ENCODE data around the gene ITGAD. TPM values are rescaled to one million over a fixed set of nuclear protein-coding genes. Genes with fewer than 3 reads are reported as not detected.

Gene ITGAD
- total RNA-seq, 1 donor from 2014 or later: not detected

GRCh38 chr16:31373235-31373634 is 19.9 kb upstream of the ITGAD start:
- no peaks in the 10 kb centered on the region for H3K4me1 Mint-ChIP-seq (ENCODE audit: low read depth)
- no peak overlapping the region for H3K27ac Mint-ChIP-seq (ENCODE audit: unreplicated experiment)
- H3K36me3 Mint-ChIP-seq (ENCODE audit: low read depth): no peaks in the 10 kb centered on the region
- no peak for DNase-seq (ENCODE audit: low spot score)
- peaks cover 30% of the 10 kb centered on the region for H3K27me3 Mint-ChIP-seq (ENCODE audit: low read depth)
- H3K9me3 Mint-ChIP-seq (ENCODE audit: low read depth): peaks cover 5% of the 10 kb centered on the region
- TF ChIP-seq CTCF (IDR thresholded peaks at IDR 0.05): no peak
- H3K4me3 Mint-ChIP-seq (ENCODE audit: unreplicated experiment): no peak overlapping the region

- Mint-ChIP-seq H3K4me3 (ENCODE audit: unreplicated experiment) (no peak overlapping the region), H3K27me3 (ENCODE audit: low read depth) (peaks cover 30% of the 10 kb centered on the region), H3K27ac (ENCODE audit: unreplicated experiment) (no peak overlapping the region), H3K9me3 (ENCODE audit: low read depth) (peaks cover 5% of the 10 kb centered on the region), H3K36me3 (ENCODE audit: low read depth) (no peaks in the 10 kb centered on the region), H3K4me1 (ENCODE audit: low read depth) (no peaks in the 10 kb centered on the region)
- DNase-seq (ENCODE audit: low spot score): no peak
- TF ChIP-seq CTCF (IDR thresholded peaks at IDR 0.05): no peak
Observed at GRCh38 chr16:31375231-31375630, 17.9 kb upstream of the ITGAD start.

GRCh38 chr16:31376705-31377104 is 16.4 kb upstream of the ITGAD start:
- DNase-seq (ENCODE audit: low spot score): no peak
- H3K9me3 Mint-ChIP-seq (ENCODE audit: low read depth): peaks cover 5% of the 10 kb centered on the region
- no peak overlapping the region for H3K4me3 Mint-ChIP-seq (ENCODE audit: unreplicated experiment)
- no peaks in the 10 kb centered on the region for H3K36me3 Mint-ChIP-seq (ENCODE audit: low read depth)
- TF ChIP-seq CTCF (IDR thresholded peaks at IDR 0.05): no peak
- no peaks in the 10 kb centered on the region for H3K4me1 Mint-ChIP-seq (ENCODE audit: low read depth)
- H3K27me3 Mint-ChIP-seq (ENCODE audit: low read depth): peaks cover 29% of the 10 kb centered on the region
- H3K27ac Mint-ChIP-seq (ENCODE audit: unreplicated experiment): no peak overlapping the region

- no peak overlapping the region for H3K4me3 Mint-ChIP-seq (ENCODE audit: unreplicated experiment)
- no peak for TF ChIP-seq CTCF (IDR thresholded peaks at IDR 0.05)
- H3K27ac Mint-ChIP-seq (ENCODE audit: unreplicated experiment): no peak overlapping the region
- no peaks in the 10 kb centered on the region for H3K4me1 Mint-ChIP-seq (ENCODE audit: low read depth)
- peaks cover 30% of the 10 kb centered on the region for H3K27me3 Mint-ChIP-seq (ENCODE audit: low read depth)
- no peak for DNase-seq (ENCODE audit: low spot score)
- H3K36me3 Mint-ChIP-seq (ENCODE audit: low read depth): no peaks in the 10 kb centered on the region
- H3K9me3 Mint-ChIP-seq (ENCODE audit: low read depth): peaks cover 5% of the 10 kb centered on the region
Observed at GRCh38 chr16:31377210-31377903, 15.8 kb upstream of the ITGAD start.

GRCh38 chr16:31380201-31380600 is 12.9 kb upstream of the ITGAD start:
- TF ChIP-seq CTCF (IDR thresholded peaks at IDR 0.05): no peak
- no peak overlapping the region for H3K4me3 Mint-ChIP-seq (ENCODE audit: unreplicated experiment)

More at GRCh38 chr16:31380201-31380600, 12.9 kb upstream of the ITGAD start:
- no peaks in the 10 kb centered on the region for H3K4me1 Mint-ChIP-seq (ENCODE audit: low read depth)
- H3K27ac Mint-ChIP-seq (ENCODE audit: unreplicated experiment): no peak overlapping the region
- DNase-seq (ENCODE audit: low spot score): no peak
- H3K36me3 Mint-ChIP-seq (ENCODE audit: low read depth): no peaks in the 10 kb centered on the region
- peaks cover 20% of the 10 kb centered on the region for H3K27me3 Mint-ChIP-seq (ENCODE audit: low read depth)
- H3K9me3 Mint-ChIP-seq (ENCODE audit: low read depth): peaks cover 4% of the 10 kb centered on the region
